CD4-positive, CD25-positive, alpha-beta regulatory T cell (primary cell): ENCODE results near the gene TBCC. TPM values are rescaled to one million over a fixed set of nuclear protein-coding genes. Genes with fewer than 3 reads are reported as not detected.

Experiments used
- ATAC-seq, 2 donors: fragments of 150-1000 bp; cut with Tn5 transposase; one replicate each; pipeline ENCODE4 v1.10.0; 2021; ENCODE audit warnings: low read depth in 2 of 2, moderate number of reproducible peaks in 2 of 2, moderate library complexity in 1 of 2
- DNase-seq, 3 donors: peaks; one replicate each; pipeline versions ENCODE4 v3.0.0 to v3.0.0-alpha.2; 2012 to 2022; ENCODE audit warnings: mixed read lengths in 1 of 3
- H3K27ac ChIP-seq: one replicate; pipeline ENCODE4 v1.7.0; 2013; ENCODE audit warnings: mild to moderate bottlenecking, low read length; ENCODE audit not compliant: insufficient read depth, poor library complexity, severe bottlenecking
- H3K27me3 ChIP-seq: one replicate; pipeline ENCODE4 v1.7.0; 2013; ENCODE audit warnings: low read length; ENCODE audit not compliant: control insufficient read depth, insufficient read depth
- H3K36me3 ChIP-seq: one replicate; pipeline ENCODE4 v1.7.0; 2013; ENCODE audit warnings: mild to moderate bottlenecking, low read length, moderate library complexity; ENCODE audit not compliant: control insufficient read depth, insufficient read depth
- H3K4me1 ChIP-seq: 2 replicates; pipeline ENCODE4 v1.7.0; 2013; ENCODE audit warnings: mild to moderate bottlenecking, low read length; ENCODE audit not compliant: insufficient read depth, control insufficient read depth, poor library complexity, severe bottlenecking
- H3K4me3 ChIP-seq: one replicate; pipeline ENCODE4 v1.7.0; 2013; ENCODE audit warnings: low read depth, mild to moderate bottlenecking, low read length, moderate library complexity
- H3K9me3 ChIP-seq, 2 experiments: 1 replicate in 1 of 2; 2 replicates in 1 of 2; pipeline ENCODE4 v1.7.0; 2013; ENCODE audit warnings: low read length in 2 of 2, mild to moderate bottlenecking in 1 of 2, moderate library complexity in 1 of 2; ENCODE audit not compliant: control insufficient read depth in 2 of 2
- H3K27ac Mint-ChIP-seq, 3 donors: one replicate each; pipeline ENCODE4 v1.8.0; 2020 to 2022; ENCODE audit warnings: mild to moderate bottlenecking in 3 of 3, mixed read lengths in 3 of 3, moderate library complexity in 2 of 3
- H3K27me3 Mint-ChIP-seq: one replicate; pipeline ENCODE4 v1.8.0; 2022; ENCODE audit warnings: mild to moderate bottlenecking, mixed read lengths
- H3K36me3 Mint-ChIP-seq: one replicate; pipeline ENCODE4 v1.8.0; 2020; ENCODE audit warnings: mixed read lengths
- H3K4me1 Mint-ChIP-seq, 4 donors: one replicate each; pipeline ENCODE4 v1.8.0; 2020 to 2022; ENCODE audit warnings: mixed read lengths in 4 of 4, mild to moderate bottlenecking in 1 of 4
- H3K4me3 Mint-ChIP-seq, 4 donors: one replicate each; pipeline ENCODE4 v1.8.0; 2020 to 2022; ENCODE audit warnings: mild to moderate bottlenecking in 4 of 4, mixed read lengths in 4 of 4, moderate library complexity in 3 of 4
- H3K9me3 Mint-ChIP-seq, 7 donors: one replicate each; pipeline ENCODE4 v1.8.0; 2020 to 2022; ENCODE audit warnings: mixed read lengths in 7 of 7, mild to moderate bottlenecking in 3 of 7, moderate library complexity in 2 of 7
- polyA plus RNA-seq, 4 donors: library from polyadenylated mRNA; unstranded; fragments of 300-500 nt; fragmentation: Illumina TruSeq; gene quantifications; one replicate each; pipeline ENCODE4 v1.2.3, GENCODE V29; 2021
- total RNA-seq: library from RNA; stranded (reverse); gene quantifications from one replicate; pipeline ENCODE4 v1.2.3, GENCODE V29; 2022

Gene TBCC
- total and polyA plus RNA-seq, 5 donors from 2014 or later = 89.2 to 136 (median 133) TPM

DNA sequence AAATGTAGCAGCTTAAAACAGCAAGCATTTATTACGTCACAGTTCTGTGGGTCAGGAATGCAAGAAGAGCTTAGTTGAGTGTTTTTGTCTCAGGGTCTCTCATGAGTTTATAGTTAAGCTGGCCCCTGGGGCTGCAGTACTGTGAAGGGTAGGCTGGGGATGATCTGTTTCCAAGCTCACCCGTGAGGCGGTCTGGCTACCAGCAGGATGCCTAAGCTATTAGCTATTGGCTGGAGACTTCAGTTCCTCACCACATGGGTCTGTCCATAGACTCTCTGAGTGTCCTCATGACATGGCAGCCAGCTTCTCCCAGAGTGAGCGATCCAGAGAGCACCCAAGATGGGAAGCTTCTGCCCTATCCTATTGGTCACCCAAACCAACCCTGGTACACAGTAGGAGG lies 23.1 kb upstream of the TBCC start:
- H3K36me3 ChIP-seq = no peaks in the 10 kb centered on the region
- ATAC-seq (no peak), DNase-seq (no peak)
- Mint-ChIP-seq H3K36me3 (peaks cover 16% of the 10 kb centered on the region), H3K27me3 (no peaks in the 10 kb centered on the region), H3K27ac (peak overlapping the region; percentile 88 to 100 (median 92)), H3K4me3 (no peak overlapping the region), H3K4me1 (peaks cover 31 to 70% (median 47%) of the 10 kb centered on the region in 4 donors), H3K9me3 (peaks cover 0 to 3% (median 0%) of the 10 kb centered on the region in 7 donors)
- H3K4me1 ChIP-seq = peaks cover 45% of the 10 kb centered on the region
- H3K27me3 ChIP-seq = no peaks in the 10 kb centered on the region
- H3K9me3 ChIP-seq = no peaks in the 10 kb centered on the region
- no peak overlapping the region for H3K4me3 ChIP-seq
- H3K27ac ChIP-seq = peak overlapping the region; percentile 98

DNA sequence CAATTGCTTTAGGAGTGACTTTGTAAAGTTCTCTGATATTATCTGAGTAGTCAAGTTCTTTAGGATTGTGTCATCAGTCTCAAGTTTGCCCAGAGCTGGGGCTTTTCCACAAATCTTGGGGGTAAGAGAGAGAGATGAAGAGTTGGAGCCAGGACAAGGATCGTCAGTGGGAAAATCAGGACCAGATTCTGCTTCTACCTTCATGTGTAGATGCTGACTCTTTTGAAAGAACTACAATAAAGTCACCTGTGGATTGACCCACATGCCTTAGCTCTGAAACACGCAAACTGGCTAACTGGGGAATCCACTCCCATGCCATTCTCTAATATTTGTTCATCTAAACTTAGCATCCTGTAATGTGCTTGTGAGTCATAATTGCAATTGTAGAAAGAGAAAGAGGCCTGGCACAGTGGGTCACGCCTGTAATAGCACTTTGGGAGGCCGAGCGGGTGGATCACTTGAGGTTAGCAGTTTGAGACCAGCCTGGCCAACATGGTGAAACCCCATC lies 20.3 kb upstream of the TBCC start:
- DNase-seq (no peak), ATAC-seq (no peak)
- peaks cover 24% of the 10 kb centered on the region for H3K4me1 ChIP-seq
- Mint-ChIP-seq H3K27ac (peak overlapping the region in 2 of 3 donors; percentile 10 to 75), H3K36me3 (peaks cover 16% of the 10 kb centered on the region), H3K9me3 (peaks cover 0 to 3% (median 0%) of the 10 kb centered on the region in 7 donors), H3K27me3 (no peaks in the 10 kb centered on the region), H3K4me1 (peaks cover 24 to 53% (median 29%) of the 10 kb centered on the region in 4 donors), H3K4me3 (no peak overlapping the region)
- H3K9me3 ChIP-seq = no peaks in the 10 kb centered on the region
- H3K4me3 ChIP-seq = no peak overlapping the region
- H3K27ac ChIP-seq = no peak overlapping the region
- H3K27me3 ChIP-seq = no peaks in the 10 kb centered on the region
- H3K36me3 ChIP-seq = no peaks in the 10 kb centered on the region

DNA sequence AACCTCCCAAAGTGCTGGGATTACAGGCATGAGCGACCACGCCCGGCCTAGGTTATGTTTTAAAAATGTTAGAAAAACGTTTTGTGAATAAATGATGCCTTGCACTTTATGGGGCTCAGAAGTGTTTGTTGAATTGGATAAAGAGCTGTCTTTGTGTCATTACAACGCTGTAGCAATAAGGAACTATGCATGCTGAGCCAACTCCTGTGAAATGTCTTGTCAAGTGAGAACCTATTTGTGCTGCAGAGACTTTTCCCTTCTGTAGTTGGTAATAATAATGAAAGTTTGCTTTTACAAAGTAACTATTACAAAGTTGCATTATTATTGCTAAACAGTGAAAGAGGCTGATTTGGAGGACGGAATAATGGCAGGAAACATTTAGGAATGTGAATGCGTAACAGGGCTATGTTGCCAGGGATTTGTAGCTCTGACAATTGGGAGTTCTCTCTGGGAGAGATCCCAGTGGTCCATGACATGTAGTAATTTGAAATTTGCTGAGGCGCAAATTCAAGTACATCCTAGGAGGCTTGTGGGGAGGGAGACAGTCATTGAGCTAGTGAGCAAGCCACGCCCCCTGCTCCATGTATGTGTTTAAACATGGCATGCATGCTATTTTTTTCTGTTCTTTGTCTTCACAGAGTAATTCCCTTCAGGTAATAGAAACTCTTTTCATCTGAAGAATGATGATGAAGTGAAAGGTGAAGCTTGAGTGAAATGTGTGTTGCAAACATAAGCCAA lies 19.2 kb upstream of the TBCC start:
- Histone ChIP-seq H3K4me1 (peaks cover 15% of the 10 kb centered on the region), H3K4me3 (no peak overlapping the region), H3K36me3 (no peaks in the 10 kb centered on the region), H3K27ac (no peak overlapping the region), H3K9me3 (no peaks in the 10 kb centered on the region), H3K27me3 (no peaks in the 10 kb centered on the region)
- Mint-ChIP-seq H3K4me3 (no peak overlapping the region), H3K36me3 (peaks cover 13% of the 10 kb centered on the region), H3K9me3 (peaks cover 0 to 2% (median 0%) of the 10 kb centered on the region in 7 donors), H3K27me3 (no peaks in the 10 kb centered on the region), H3K4me1 (peaks cover 18 to 43% (median 24%) of the 10 kb centered on the region in 4 donors), H3K27ac (peak overlapping the region in 2 of 3 donors; percentile 44 to 75)
- ATAC-seq = no peak
- DNase-seq = no peak

DNA sequence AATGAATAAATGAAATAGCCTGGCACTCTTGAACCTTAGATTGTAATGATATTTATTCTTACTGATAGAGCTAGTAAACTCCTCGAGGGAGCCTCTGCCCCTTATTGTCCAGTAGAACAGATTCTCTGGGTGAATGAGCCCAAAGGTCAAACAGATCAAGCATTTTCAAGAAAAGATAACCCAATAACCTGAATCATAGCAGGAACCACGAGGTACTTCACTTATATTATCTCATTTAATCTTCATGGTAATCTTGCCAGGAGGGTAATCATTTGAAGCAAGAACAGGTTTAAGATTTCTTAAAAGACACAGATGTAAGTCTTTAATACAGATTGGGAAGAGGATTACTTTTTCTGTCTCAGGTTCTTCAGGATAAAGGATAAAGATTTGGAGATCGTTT lies 17.0 kb upstream of the TBCC start:
- DNase-seq (no peak), ATAC-seq (no peak)
- Histone ChIP-seq H3K27ac (no peak overlapping the region), H3K9me3 (no peaks in the 10 kb centered on the region), H3K4me1 (peaks cover 6% of the 10 kb centered on the region), H3K27me3 (no peaks in the 10 kb centered on the region), H3K36me3 (peaks cover 10% of the 10 kb centered on the region), H3K4me3 (no peak overlapping the region)
- Mint-ChIP-seq H3K9me3 (peaks cover 0 to 2% (median 0%) of the 10 kb centered on the region in 7 donors), H3K36me3 (peaks cover 24% of the 10 kb centered on the region), H3K4me1 (peaks cover 4 to 28% (median 17%) of the 10 kb centered on the region in 4 donors), H3K27ac (peak overlapping the region in 2 of 3 donors; percentile 44 to 51), H3K27me3 (no peaks in the 10 kb centered on the region), H3K4me3 (no peak overlapping the region)

- Mint-ChIP-seq H3K9me3 (peaks cover 0 to under 1% (median 0%) of the 10 kb centered on the region in 7 donors), H3K27me3 (no peaks in the 10 kb centered on the region), H3K36me3 (peaks cover 23% of the 10 kb centered on the region), H3K4me3 (no peak overlapping the region), H3K4me1 (peaks cover 7 to 28% (median 17%) of the 10 kb centered on the region in 4 donors), H3K27ac (peak overlapping the region in 2 of 3 donors; percentile 44 to 51)
- ATAC-seq (no peak), DNase-seq (no peak)
- no peak overlapping the region for H3K27ac ChIP-seq
- H3K27me3 ChIP-seq = no peaks in the 10 kb centered on the region
- no peaks in the 10 kb centered on the region for H3K9me3 ChIP-seq
- H3K36me3 ChIP-seq = peaks cover 13% of the 10 kb centered on the region
- peaks cover 6% of the 10 kb centered on the region for H3K4me1 ChIP-seq
- H3K4me3 ChIP-seq = no peak overlapping the region
Observed at GRCh38 chr6:42762426-42762859, 16.5 kb upstream of the TBCC start.

DNA sequence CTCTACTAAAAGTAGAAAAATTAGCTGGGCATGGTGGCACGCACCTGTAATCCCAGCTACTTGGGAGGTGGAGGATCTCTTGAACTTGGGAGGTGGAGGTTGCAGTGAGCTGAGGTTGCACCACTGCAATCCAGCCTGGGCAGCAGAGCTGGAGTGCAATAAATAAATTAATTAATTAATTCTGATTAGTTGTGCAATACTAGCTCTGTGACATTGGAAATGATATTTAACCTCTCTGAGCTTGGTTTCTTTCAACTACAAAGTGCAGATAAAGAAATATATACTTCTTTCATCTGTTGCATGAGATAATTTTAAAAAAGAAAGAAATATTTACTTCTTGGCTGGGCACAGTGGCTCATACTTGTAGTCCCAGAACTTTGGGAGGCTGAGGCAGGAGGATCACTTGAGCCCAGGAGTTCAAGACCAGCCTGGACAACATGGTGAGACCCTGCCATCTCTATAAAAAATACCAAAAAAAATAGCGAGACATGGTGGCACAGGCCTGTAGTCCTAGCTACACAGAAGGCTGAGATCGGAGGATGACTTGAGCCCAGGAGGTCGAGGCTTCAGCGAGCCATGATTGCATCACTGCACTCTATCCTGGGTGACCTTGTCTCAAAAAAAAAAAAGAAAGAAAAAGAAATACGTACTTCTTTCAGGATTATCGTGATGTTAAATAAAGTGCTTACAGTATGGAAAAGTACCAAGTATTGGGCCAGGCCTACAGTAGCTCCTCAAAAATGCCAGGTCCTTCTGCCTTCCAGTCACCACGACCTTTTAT lies 15.6 kb upstream of the TBCC start:
- no peak overlapping the region for H3K27ac ChIP-seq
- Mint-ChIP-seq H3K27me3 (no peaks in the 10 kb centered on the region), H3K4me1 (peaks cover 7 to 29% (median 17%) of the 10 kb centered on the region in 4 donors), H3K27ac (peak overlapping the region in 1 of 3 donors; percentile 9), H3K9me3 (no peaks in the 10 kb centered on the region), H3K4me3 (no peak overlapping the region), H3K36me3 (peaks cover 21% of the 10 kb centered on the region)
- no peaks in the 10 kb centered on the region for H3K27me3 ChIP-seq
- peaks cover 13% of the 10 kb centered on the region for H3K36me3 ChIP-seq
- DNase-seq = no peak
- peaks cover 6% of the 10 kb centered on the region for H3K4me1 ChIP-seq
- ATAC-seq = no peak
- no peak overlapping the region for H3K4me3 ChIP-seq
- H3K9me3 ChIP-seq = no peaks in the 10 kb centered on the region

DNA sequence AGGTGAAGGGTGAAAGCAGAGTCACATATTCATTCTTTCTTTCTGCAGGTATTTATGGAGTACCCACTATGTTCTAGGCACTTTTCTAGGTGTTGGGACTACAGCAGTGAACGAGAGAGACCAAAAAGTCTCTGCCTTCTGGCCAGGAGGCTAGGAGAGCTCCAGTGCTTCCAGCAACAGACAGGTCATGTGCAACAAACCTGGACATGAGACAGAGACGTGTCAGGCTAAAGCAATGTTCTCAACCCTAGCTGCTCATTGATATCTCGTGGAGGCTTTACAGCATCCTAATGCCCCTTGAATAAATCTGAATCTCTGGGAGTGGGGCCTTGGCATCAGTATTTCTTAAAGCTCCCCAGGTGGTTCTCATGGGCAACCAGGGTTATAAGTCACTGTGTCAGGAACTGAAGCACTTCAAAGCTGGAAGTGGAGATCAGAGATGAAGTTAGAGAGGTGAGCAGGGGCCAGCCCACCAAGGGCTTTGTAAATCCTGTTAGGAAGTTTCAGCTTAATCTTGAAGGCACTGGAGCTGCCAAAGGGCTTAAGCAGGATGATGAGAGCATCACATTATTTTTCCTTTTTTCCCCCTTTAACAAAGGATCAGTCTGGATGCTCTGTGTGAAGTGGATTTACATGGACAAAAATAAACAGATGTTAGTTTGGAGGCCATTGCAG lies 13.0 kb upstream of the TBCC start:
- Mint-ChIP-seq H3K4me3 (no peak overlapping the region), H3K9me3 (no peaks in the 10 kb centered on the region), H3K36me3 (peaks cover 31% of the 10 kb centered on the region), H3K27me3 (no peaks in the 10 kb centered on the region), H3K4me1 (peaks cover 15 to 37% (median 24%) of the 10 kb centered on the region in 4 donors), H3K27ac (peak overlapping the region in 2 of 3 donors; percentile 53 to 54)
- Histone ChIP-seq H3K27me3 (no peaks in the 10 kb centered on the region), H3K4me3 (no peak overlapping the region), H3K9me3 (no peaks in the 10 kb centered on the region), H3K4me1 (peaks cover 6% of the 10 kb centered on the region), H3K27ac (no peak overlapping the region), H3K36me3 (peaks cover 13% of the 10 kb centered on the region)
- no peak for ATAC-seq
- no peak for DNase-seq
